ENCODE data around the gene ZNF117. TPM values are rescaled to one million over a fixed set of nuclear protein-coding genes. Genes with fewer than 3 reads are reported as not detected.

Gene ZNF117
- total and polyA plus RNA-seq, 9 of the 15 experiments (the other 6 are each of a cell fraction or from before 2014, with no cell fraction given), result 2.5 to 18.9 (median 14.1) TPM

DNA sequence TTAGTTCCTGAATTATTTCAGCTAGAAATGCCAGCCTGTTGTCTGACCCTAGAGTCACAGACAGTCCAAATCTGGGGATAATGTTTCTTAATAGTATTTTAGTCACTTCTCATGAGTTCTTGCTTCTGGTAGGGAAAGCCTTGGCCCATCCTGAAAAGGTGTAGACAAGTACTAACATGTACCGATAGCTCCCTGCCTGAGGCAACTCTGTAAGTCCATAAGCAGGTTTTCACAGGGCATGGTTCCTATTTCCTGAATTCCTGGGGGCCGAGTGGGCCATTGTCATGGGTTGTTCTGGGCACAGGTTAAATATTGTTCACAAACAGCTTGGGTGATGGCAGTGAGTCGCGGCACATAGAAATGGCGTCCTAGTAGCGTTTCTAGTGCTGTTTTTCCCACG lies 3.1 kb upstream of the ZNF117 start (continued):
- TF ChIP-seq, protein P1, sequence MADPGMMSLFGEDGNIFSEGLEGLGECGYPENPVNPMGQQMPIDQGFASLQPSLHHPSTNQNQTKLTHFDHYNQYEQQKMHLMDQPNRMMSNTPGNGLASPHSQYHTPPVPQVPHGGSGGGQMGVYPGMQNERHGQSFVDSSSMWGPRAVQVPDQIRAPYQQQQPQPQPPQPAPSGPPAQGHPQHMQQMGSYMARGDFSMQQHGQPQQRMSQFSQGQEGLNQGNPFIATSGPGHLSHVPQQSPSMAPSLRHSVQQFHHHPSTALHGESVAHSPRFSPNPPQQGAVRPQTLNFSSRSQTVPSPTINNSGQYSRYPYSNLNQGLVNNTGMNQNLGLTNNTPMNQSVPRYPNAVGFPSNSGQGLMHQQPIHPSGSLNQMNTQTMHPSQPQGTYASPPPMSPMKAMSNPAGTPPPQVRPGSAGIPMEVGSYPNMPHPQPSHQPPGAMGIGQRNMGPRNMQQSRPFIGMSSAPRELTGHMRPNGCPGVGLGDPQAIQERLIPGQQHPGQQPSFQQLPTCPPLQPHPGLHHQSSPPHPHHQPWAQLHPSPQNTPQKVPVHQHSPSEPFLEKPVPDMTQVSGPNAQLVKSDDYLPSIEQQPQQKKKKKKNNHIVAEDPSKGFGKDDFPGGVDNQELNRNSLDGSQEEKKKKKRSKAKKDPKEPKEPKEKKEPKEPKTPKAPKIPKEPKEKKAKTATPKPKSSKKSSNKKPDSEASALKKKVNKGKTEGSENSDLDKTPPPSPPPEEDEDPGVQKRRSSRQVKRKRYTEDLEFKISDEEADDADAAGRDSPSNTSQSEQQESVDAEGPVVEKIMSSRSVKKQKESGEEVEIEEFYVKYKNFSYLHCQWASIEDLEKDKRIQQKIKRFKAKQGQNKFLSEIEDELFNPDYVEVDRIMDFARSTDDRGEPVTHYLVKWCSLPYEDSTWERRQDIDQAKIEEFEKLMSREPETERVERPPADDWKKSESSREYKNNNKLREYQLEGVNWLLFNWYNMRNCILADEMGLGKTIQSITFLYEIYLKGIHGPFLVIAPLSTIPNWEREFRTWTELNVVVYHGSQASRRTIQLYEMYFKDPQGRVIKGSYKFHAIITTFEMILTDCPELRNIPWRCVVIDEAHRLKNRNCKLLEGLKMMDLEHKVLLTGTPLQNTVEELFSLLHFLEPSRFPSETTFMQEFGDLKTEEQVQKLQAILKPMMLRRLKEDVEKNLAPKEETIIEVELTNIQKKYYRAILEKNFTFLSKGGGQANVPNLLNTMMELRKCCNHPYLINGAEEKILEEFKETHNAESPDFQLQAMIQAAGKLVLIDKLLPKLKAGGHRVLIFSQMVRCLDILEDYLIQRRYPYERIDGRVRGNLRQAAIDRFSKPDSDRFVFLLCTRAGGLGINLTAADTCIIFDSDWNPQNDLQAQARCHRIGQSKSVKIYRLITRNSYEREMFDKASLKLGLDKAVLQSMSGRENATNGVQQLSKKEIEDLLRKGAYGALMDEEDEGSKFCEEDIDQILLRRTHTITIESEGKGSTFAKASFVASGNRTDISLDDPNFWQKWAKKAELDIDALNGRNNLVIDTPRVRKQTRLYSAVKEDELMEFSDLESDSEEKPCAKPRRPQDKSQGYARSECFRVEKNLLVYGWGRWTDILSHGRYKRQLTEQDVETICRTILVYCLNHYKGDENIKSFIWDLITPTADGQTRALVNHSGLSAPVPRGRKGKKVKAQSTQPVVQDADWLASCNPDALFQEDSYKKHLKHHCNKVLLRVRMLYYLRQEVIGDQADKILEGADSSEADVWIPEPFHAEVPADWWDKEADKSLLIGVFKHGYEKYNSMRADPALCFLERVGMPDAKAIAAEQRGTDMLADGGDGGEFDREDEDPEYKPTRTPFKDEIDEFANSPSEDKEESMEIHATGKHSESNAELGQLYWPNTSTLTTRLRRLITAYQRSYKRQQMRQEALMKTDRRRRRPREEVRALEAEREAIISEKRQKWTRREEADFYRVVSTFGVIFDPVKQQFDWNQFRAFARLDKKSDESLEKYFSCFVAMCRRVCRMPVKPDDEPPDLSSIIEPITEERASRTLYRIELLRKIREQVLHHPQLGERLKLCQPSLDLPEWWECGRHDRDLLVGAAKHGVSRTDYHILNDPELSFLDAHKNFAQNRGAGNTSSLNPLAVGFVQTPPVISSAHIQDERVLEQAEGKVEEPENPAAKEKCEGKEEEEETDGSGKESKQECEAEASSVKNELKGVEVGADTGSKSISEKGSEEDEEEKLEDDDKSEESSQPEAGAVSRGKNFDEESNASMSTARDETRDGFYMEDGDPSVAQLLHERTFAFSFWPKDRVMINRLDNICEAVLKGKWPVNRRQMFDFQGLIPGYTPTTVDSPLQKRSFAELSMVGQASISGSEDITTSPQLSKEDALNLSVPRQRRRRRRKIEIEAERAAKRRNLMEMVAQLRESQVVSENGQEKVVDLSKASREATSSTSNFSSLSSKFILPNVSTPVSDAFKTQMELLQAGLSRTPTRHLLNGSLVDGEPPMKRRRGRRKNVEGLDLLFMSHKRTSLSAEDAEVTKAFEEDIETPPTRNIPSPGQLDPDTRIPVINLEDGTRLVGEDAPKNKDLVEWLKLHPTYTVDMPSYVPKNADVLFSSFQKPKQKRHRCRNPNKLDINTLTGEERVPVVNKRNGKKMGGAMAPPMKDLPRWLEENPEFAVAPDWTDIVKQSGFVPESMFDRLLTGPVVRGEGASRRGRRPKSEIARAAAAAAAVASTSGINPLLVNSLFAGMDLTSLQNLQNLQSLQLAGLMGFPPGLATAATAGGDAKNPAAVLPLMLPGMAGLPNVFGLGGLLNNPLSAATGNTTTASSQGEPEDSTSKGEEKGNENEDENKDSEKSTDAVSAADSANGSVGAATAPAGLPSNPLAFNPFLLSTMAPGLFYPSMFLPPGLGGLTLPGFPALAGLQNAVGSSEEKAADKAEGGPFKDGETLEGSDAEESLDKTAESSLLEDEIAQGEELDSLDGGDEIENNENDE (IDR thresholded peaks at IDR 0.05; ENCODE audit: low read depth, low read length), result no peak
- TF ChIP-seq, protein P2, sequence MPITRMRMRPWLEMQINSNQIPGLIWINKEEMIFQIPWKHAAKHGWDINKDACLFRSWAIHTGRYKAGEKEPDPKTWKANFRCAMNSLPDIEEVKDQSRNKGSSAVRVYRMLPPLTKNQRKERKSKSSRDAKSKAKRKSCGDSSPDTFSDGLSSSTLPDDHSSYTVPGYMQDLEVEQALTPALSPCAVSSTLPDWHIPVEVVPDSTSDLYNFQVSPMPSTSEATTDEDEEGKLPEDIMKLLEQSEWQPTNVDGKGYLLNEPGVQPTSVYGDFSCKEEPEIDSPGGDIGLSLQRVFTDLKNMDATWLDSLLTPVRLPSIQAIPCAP (CRISPR knock-in tag; IDR thresholded peaks at IDR 0.05; ENCODE audit: borderline replicate concordance), result no peak
- TF ChIP-seq SOX6 (IDR thresholded peaks at IDR 0.05) (no peak), HSF4 (CRISPR knock-in tag; IDR thresholded peaks at IDR 0.05; ENCODE audit: borderline replicate concordance) (no peak)
- TF ChIP-seq, protein P3, sequence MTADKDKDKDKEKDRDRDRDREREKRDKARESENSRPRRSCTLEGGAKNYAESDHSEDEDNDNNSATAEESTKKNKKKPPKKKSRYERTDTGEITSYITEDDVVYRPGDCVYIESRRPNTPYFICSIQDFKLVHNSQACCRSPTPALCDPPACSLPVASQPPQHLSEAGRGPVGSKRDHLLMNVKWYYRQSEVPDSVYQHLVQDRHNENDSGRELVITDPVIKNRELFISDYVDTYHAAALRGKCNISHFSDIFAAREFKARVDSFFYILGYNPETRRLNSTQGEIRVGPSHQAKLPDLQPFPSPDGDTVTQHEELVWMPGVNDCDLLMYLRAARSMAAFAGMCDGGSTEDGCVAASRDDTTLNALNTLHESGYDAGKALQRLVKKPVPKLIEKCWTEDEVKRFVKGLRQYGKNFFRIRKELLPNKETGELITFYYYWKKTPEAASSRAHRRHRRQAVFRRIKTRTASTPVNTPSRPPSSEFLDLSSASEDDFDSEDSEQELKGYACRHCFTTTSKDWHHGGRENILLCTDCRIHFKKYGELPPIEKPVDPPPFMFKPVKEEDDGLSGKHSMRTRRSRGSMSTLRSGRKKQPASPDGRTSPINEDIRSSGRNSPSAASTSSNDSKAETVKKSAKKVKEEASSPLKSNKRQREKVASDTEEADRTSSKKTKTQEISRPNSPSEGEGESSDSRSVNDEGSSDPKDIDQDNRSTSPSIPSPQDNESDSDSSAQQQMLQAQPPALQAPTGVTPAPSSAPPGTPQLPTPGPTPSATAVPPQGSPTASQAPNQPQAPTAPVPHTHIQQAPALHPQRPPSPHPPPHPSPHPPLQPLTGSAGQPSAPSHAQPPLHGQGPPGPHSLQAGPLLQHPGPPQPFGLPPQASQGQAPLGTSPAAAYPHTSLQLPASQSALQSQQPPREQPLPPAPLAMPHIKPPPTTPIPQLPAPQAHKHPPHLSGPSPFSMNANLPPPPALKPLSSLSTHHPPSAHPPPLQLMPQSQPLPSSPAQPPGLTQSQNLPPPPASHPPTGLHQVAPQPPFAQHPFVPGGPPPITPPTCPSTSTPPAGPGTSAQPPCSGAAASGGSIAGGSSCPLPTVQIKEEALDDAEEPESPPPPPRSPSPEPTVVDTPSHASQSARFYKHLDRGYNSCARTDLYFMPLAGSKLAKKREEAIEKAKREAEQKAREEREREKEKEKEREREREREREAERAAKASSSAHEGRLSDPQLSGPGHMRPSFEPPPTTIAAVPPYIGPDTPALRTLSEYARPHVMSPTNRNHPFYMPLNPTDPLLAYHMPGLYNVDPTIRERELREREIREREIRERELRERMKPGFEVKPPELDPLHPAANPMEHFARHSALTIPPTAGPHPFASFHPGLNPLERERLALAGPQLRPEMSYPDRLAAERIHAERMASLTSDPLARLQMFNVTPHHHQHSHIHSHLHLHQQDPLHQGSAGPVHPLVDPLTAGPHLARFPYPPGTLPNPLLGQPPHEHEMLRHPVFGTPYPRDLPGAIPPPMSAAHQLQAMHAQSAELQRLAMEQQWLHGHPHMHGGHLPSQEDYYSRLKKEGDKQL (CRISPR knock-in tag; IDR thresholded peaks at IDR 0.05; ENCODE audit: borderline replicate concordance), result no peak
- TF ChIP-seq, protein P4, sequence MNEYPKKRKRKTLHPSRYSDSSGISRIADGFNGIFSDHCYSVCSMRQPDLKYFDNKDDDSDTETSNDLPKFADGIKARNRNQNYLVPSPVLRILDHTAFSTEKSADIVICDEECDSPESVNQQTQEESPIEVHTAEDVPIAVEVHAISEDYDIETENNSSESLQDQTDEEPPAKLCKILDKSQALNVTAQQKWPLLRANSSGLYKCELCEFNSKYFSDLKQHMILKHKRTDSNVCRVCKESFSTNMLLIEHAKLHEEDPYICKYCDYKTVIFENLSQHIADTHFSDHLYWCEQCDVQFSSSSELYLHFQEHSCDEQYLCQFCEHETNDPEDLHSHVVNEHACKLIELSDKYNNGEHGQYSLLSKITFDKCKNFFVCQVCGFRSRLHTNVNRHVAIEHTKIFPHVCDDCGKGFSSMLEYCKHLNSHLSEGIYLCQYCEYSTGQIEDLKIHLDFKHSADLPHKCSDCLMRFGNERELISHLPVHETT (CRISPR knock-in tag; conservative IDR thresholded peaks at IDR 0.05 in 1 of 2, IDR thresholded peaks at IDR 0.05 in 1 of 2), result no peak

All from K562 (cell line).